Coronary artery (tissue), 2 donors: ENCODE results near the gene MMP24OS.

Source experiments
- DNase-seq: peaks from one replicate; pipeline ENCODE4 v3.0.0-alpha.2; 2017; ENCODE audit warnings: low spot score
- H3K27ac ChIP-seq, 2 donors: fragments of 200-600 bp; sonication (generic); one replicate each; pipeline ENCODE4 v1.5.1; 2016 to 2019
- H3K4me3 ChIP-seq: fragments of 200-600 bp; sonication (generic); 2 replicates; pipeline ENCODE4 v1.5.1; 2016; ENCODE audit warnings: mild to moderate bottlenecking, moderate library complexity
- CTCF ChIP-seq: fragments of 200-600 bp; sonication (generic); IDR thresholded peaks from one replicate; pipeline ENCODE4 v1.5.1; 2019; ENCODE audit warnings: antibody characterized with exemption

Gene MMP24OS

GRCh38 chr20:35294293-35294685 is 16.4 kb upstream of the MMP24OS start:
- H3K4me3 ChIP-seq: no peak overlapping the region
- no peak for DNase-seq
- H3K27ac ChIP-seq: no peak overlapping the region
- TF ChIP-seq CTCF: no peak

- H3K4me3 ChIP-seq: no peak overlapping the region
- DNase-seq: no peak
- no peak overlapping the region for H3K27ac ChIP-seq
- no peak for TF ChIP-seq CTCF
Observed at GRCh38 chr20:35293303-35294292, 15.7 kb upstream of the MMP24OS start.

GRCh38 chr20:35292504-35293285 is 14.8 kb upstream of the MMP24OS start:
- Histone ChIP-seq H3K4me3 (no peak overlapping the region), H3K27ac (no peak overlapping the region)
- TF ChIP-seq CTCF: no peak
- no peak for DNase-seq

GRCh38 chr20:35291654-35292503 is 14.0 kb upstream of the MMP24OS start, which contains the start of gene FAM83C:
Gene FAM83C (minus strand): TSS chr20:35292425. CDS start chr20:35292304, 121 bp downstream.
- Histone ChIP-seq H3K27ac (no peak within 1 kb of the TSS), H3K4me3 (no peak within 1 kb of the TSS)
- DNase-seq: no peak
- no peak for TF ChIP-seq CTCF

GRCh38 chr20:35290887-35291417 is 13.0 kb upstream of the MMP24OS start:
- no peak for DNase-seq
- H3K27ac ChIP-seq: no peak overlapping the region
- no peak overlapping the region for H3K4me3 ChIP-seq
- TF ChIP-seq CTCF: no peak

- no peak for DNase-seq
- Histone ChIP-seq H3K4me3 (no peak overlapping the region), H3K27ac (no peak overlapping the region)
- no peak for TF ChIP-seq CTCF
Observed at GRCh38 chr20:35290186-35290886, 12.4 kb upstream of the MMP24OS start.
